ENCODE results near the gene CBL. TPM values are rescaled to one million over a fixed set of nuclear protein-coding genes. Genes with fewer than 3 reads are reported as not detected.

The CBL gene
- total RNA-seq, 1 donor: 20.7 TPM

DNA sequence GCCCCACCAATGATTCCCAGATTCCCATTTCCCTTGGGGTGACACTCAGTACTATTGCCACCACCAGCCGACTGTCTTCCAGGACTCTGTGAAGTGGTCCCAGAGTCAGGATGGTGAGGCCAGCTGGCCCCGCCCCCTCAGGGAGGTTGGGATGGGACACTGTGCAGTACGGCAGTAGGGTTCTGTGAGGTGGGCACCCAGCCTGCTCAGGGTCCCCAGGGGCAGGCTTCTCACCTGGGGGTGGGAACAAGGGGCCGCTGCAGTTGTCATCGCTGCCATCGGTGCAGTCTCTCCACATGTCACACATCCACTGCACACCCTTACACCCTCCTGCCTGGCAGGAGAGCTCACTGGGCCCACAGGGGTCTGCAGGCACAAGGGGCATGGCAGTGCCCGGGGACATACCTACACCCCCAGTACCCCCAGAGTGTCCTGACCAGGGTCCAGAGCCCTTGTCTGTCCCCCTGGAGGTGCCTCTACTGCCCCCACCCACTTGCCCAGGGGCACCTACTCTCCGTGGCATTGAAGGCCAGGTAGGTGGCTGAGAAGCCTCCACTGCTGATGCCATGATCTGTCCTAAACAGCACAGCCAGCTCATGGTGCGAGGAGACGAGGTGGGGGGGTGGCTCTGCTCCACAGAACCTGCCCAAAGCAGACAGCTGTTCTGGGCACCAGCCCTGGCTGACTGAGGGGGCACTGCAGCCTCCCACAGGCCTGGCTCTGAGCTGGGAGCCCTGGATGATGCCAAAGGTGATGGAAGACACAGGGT is 136.4 kb downstream of the CBL start:
- TF ChIP-seq, protein P1, sequence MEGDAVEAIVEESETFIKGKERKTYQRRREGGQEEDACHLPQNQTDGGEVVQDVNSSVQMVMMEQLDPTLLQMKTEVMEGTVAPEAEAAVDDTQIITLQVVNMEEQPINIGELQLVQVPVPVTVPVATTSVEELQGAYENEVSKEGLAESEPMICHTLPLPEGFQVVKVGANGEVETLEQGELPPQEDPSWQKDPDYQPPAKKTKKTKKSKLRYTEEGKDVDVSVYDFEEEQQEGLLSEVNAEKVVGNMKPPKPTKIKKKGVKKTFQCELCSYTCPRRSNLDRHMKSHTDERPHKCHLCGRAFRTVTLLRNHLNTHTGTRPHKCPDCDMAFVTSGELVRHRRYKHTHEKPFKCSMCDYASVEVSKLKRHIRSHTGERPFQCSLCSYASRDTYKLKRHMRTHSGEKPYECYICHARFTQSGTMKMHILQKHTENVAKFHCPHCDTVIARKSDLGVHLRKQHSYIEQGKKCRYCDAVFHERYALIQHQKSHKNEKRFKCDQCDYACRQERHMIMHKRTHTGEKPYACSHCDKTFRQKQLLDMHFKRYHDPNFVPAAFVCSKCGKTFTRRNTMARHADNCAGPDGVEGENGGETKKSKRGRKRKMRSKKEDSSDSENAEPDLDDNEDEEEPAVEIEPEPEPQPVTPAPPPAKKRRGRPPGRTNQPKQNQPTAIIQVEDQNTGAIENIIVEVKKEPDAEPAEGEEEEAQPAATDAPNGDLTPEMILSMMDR (IDR thresholded peaks at IDR 0.05; ENCODE audit: insufficient read depth, low read depth, low read length): no peak
- no peak for DNase-seq (ENCODE audit: low read depth)
- H3K4me3 ChIP-seq (ENCODE audit: low read depth, low read length): no peak overlapping the region

DNA sequence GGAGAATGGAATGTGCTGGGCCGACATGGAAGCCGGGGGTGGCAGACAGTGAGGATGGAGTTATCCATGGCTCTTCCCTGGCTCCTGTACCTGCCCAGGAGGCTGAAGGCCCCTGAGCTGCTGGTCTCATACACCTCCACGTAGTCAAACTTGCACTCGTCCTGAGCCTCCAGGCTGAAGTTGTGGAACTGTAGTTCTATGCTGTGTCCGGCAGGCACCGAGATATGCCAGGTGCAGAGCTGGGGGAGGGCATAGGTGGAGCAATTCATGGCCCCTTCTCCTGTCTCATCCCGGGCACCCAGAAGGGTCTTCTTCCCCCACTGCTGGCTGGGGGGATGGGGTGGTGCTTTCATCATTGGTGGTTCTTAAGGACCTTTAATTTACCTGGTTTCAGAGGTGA is 137.6 kb downstream of the CBL start:
- no peak for DNase-seq (ENCODE audit: low read depth)
- TF ChIP-seq, protein P1 (IDR thresholded peaks at IDR 0.05; ENCODE audit: insufficient read depth, low read depth, low read length): no peak
- H3K4me3 ChIP-seq (ENCODE audit: low read depth, low read length): no peak overlapping the region

DNA sequence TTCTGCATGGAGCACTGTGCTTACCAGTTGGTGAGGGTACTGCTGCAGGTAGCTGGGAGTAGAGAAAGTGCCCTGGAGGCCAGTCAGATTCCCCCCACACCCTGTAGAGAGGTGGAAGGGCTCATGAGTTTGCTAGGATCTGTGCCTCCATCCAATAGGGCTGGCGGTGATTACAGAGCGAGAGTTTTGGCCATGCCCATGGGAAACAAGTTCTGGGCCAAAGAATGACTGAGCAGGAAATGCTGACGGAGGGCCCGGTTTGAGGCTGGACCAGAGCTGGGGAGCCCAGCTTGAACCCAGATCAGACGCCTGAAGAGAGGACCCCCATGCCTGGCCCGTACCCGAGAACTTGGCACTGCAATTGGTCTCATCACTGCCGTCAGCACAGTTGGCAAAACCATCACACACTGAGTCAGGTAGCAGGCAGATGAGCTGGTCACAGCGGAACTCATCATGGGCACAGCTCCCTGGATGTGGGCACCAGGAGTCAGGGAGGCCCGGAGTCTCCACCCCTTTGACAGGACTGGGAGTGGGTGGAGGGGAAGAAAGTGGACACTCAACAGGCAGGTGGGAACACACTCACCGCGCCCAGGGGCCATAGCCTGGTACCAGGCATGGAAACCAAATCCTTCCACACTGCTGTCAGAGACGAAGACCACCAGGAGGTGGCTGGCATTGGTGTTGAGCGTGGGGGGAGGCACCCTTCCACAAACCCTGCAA is 138.3 kb downstream of the CBL start:
- TF ChIP-seq, protein P1 (IDR thresholded peaks at IDR 0.05; ENCODE audit: insufficient read depth, low read depth, low read length): no peak
- no peak overlapping the region for H3K4me3 ChIP-seq (ENCODE audit: low read depth, low read length)
- no peak for DNase-seq (ENCODE audit: low read depth)

DNA sequence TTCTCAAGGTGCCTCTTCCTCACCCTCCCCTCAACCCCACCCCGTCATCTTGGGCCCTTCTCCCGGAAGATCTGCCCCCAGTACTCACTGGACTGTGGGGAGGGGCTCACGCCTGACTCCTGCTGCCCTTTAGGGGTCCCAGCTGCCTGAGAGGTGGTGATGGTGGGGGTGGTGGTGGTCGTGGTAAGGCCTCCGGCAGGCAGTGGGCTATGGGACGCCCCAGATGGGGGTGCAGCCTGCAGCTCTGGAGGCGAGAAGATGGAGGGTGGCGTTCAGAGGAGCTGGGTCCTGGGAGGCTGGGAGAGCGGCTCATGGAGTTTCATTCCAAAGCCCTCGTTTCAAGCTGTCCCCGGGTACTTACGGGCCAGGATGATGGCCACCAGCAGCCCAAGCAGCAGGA is 139.5 kb downstream of the CBL start:
- TF ChIP-seq, protein P1 (IDR thresholded peaks at IDR 0.05; ENCODE audit: insufficient read depth, low read depth, low read length): no peak
- H3K4me3 ChIP-seq (ENCODE audit: low read depth, low read length): no peak overlapping the region
- no peak for DNase-seq (ENCODE audit: low read depth)

DNA sequence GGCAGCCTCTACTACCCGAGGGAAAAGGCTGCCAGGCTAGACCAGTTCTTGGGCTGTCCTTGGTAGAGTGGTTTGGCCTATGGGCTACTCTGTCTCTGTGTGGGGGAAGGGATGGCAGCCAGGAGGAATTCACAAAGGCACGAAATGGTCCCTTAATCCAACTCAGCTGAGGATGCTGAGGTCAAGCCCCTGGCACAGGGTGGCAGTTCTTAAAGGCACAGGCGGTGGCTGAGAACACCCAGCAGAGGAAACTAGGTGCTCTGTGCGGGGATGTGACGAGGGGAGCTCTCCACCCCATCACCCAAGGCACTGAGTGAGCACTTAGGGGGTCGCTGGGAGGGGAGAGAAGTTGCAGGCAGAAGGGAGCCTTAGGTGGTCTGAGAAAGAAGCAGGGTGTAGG is 140.5 kb downstream of the CBL start, which contains the start of gene MFRP:
TSS of gene MFRP (minus strand) at position 101 of the 400 bp plus-strand sequence. CDS start 192 bp downstream, outside the sequence.
- TF ChIP-seq, protein P1 (IDR thresholded peaks at IDR 0.05; ENCODE audit: insufficient read depth, low read depth, low read length): no peak
- no peak for DNase-seq (ENCODE audit: low read depth)

DNA sequence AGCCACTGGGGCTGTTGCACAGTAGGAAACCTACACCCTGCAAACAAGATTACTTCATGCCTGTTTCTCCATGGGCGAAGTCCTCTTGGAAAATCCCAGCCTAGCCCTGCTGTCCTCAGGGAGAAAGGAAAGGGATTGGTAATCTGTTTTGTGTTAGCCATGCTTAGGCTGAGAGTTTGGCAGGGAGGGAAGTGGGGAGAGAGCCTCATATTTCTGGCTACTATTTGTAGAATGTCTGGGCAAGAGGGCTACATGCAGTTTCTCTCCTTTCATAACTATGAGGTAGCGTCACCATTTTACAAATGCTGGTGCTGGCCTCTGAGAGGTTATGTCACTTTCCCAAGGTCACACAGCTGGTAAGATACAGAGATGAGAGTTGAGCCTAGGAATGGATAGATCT is 141.1 kb downstream of the CBL start:
- DNase-seq (ENCODE audit: low read depth): no peak
- TF ChIP-seq, protein P1 (IDR thresholded peaks at IDR 0.05; ENCODE audit: insufficient read depth, low read depth, low read length): no peak
- no peak overlapping the region for H3K4me3 ChIP-seq (ENCODE audit: low read depth, low read length)

More for the DNA sequence above, 140.5 kb downstream of the CBL start, which contains the start of gene MFRP:
- H3K4me3 ChIP-seq (ENCODE audit: low read depth, low read length): no peak within 1 kb of the TSS

All from fibroblast of villous mesenchyme (primary cell).